RCC 7860 (cell line): ENCODE results near the gene GPC3.
"Not testable (repeated sequence)": the region's sequence is repeated elsewhere in the genome, so short reads cannot be mapped to it uniquely, and the experiment has no call there.

Source experiments
- DNase-seq: peaks from one replicate; pipeline ENCODE4 v3.0.0-alpha.2; 2015; ENCODE audit warnings: low spot score
- FAIRE-seq: peaks from 2 replicates; lab custom pipeline; 2012; peaks lifted over from hg19 to GRCh38; lab: Jason Lieb, UNC

Gene GPC3

GRCh38 chrX:133786382-133786781, 199.0 kb downstream of the GPC3 start:
- FAIRE-seq (no peak), DNase-seq (no peak)

- no peak for FAIRE-seq
These were observed 202.1 kb downstream of the GPC3 start for GRCh38 chrX:133783274-133783673.

DNA sequence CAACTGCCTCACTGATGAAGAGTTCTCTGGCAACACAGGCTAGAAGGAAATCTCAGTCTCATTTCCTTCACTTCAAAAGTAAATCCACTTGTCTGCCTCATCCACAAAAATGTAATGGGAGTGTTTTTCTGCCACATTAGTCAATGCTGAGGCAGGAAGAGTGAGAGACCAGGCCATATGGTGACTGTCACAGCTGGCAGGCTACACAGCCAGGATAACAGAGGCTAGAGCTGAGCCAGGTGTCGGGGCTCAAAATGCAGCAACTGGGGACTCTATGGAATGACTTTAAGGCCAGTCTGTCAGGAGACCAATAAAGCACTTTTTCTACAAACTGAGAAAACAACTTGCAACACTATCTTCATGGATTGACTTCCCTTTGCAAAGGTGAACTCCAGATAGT, 204.2 kb downstream of the GPC3 start:
- DNase-seq (no peak), FAIRE-seq (no peak)

More at GRCh38 chrX:133783274-133783673, 202.1 kb downstream of the GPC3 start:
- DNase-seq = no peak

GRCh38 chrX:133776072-133776471, 209.3 kb downstream of the GPC3 start:
- no peak for FAIRE-seq
- no peak for DNase-seq

GRCh38 chrX:133774807-133775206, 210.6 kb downstream of the GPC3 start:
- FAIRE-seq = no peak
- DNase-seq = no peak

- DNase-seq (no peak), FAIRE-seq (no peak)
These were observed 214.2 kb downstream of the GPC3 start for GRCh38 chrX:133771086-133771646.

GRCh38 chrX:133762976-133763548, 222.3 kb downstream of the GPC3 start:
- DNase-seq, FAIRE-seq: not testable (repeated sequence)

GRCh38 chrX:133754657-133755056, 230.7 kb downstream of the GPC3 start:
- FAIRE-seq (no peak), DNase-seq (no peak)

DNA sequence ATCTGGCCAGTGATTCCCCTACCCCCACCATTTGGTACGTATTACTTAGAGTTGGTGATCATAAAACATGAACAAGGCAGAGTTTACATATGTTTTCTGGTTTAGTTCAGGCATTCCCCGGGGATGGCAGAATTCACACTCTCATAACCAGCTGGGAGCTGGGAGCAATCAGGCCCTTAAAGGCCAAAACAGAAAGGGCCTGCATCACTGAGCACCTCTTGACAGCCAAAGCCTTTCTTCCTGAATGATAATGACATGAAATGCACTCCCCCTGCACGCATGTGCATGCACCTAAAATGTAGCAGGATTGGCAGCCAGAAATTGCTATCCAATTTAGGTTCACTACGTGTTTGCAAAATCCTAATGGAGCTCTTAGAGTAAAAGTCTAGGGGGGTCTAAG, 235.4 kb downstream of the GPC3 start:
- DNase-seq (no peak), FAIRE-seq (no peak)

DNA sequence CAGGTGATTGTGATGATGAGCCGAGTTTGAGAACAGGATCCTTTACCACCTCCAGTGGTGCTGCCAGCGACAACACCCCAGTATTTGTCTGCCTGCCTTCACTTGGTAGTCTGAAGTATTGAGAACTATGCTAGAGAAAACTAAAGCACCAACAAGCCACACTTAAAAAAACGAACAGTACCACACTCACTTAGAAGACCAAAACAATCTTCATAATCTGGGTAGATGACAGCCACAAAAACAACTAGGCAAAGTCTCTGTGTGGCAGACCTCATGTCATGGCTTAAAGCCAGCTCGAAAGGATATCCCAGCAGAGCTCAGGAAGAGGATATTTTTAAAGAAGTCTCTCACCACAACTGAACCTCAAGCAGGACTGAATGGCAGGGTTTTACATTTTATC, 236.0 kb downstream of the GPC3 start:
- DNase-seq (no peak), FAIRE-seq (no peak)

- no peak for FAIRE-seq
- no peak for DNase-seq
These were observed 238.2 kb downstream of the GPC3 start for GRCh38 chrX:133747196-133747595.

DNA sequence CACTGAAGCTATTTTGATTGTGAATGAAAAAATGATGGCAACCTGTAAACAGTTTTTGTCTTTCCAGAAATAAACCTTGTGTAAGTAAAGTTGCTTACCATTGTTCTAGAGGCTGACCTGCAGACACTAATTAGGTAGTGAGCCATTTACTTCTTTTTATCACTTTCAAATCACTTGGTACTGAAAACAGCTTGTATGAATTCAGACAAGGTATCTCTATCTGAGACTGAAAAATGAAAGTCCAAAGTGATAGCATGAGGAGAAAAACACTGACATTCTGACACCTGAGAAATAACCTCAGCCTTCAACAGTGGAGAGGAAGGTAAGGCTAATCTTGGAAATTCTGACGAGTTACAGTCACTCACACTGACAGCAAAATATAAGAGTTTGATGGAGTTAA, 238.8 kb downstream of the GPC3 start:
- no peak for DNase-seq
- no peak for FAIRE-seq

GRCh38 chrX:133745349-133745748, 240.0 kb downstream of the GPC3 start:
- no peak for DNase-seq
- FAIRE-seq = no peak

DNA sequence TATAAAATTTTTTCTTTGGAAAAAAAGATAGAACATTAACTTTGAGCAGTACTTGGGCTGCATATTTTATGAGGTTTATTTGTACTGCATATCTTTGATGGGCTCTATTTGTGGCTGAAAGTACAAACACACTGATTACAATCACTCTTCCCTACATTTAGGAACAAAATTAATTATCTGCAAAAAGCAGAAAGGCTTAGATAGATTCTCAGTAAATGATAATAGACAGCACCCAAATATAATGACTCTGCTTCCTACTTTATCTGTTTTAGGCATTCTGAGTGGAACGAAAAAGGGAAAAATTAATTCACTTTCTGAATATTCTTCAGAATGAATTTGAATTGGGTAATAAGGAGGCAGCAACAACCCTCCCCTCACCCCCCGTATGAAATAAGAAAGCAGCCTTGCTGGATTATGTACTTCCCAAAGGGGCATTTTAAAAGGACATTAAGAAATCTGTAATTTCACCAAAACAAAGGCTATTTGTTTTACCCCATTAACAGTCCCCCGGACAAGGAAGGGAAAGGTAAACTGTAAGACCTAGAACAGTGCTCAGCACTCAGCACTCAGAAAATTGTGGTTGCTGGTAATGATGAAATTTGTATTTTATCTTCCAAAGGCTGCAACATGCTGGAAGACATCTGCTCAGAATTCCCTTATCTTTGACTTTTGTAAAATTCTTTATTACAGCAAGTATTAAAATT, 242.6 kb downstream of the GPC3 start:
- no peak for FAIRE-seq
- DNase-seq = no peak

- DNase-seq (no peak), FAIRE-seq (no peak)
These were observed 244.1 kb downstream of the GPC3 start for GRCh38 chrX:133741303-133741702.

DNA sequence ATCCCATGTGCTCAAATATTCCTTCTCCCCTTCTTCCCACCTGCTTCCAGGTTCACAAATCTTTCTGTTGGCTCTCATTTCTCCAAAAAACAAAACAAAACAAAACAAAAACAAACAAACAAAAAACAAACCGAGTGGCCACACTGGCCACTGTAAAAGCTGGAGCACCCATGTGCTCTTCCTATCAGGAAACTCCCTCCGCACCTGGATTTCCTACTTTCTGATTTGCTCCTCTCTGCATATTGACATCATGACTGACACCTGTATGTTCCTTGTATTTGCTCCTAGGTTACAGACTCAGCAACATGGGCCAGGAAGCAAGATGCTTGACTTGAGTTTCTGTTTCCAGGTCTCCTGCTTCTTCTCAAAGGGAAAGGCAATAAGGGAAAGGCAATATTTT, 258.8 kb downstream of the GPC3 start:
- DNase-seq (no peak), FAIRE-seq (no peak)

DNA sequence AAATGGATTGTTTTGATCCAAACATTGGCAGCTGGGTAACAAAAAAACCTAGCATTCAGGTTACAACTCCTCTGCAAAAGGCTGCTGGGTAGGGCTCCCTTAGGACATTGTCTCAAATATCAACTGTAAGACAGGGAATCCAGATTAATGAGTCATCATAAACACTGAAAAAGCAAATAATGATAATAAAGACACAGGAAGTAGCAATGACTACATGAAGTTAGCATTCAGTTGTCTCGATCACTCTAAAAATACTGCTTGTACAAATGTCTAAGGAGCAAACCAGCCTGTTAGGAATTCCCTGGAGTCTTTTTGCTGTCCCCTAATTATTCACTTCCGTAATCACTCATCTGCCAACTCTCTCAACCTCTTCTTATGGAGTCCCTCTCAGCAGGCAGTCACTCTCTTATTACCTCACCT, 259.2 kb downstream of the GPC3 start:
- DNase-seq (peak; percentile 17), FAIRE-seq (no peak)

DNA sequence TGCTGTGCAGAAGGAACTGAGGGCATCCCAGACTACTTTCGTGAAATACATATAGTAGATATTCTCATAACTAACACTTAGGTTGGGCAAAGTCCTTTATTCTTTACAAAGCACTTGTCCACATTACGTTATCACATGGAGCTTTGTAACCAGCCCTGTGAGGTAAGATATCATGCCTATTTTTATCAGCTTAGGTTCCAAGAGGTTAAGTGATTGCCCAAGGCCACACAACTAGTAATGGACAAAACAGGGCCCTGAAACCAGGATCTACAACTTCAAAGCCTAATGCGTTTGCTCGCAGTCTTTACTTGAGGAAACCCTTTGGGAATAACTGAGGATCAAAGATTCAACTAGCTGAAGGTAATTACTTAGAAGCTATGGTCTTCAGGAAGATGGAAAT, 261.5 kb downstream of the GPC3 start:
- FAIRE-seq (no peak), DNase-seq (no peak)

- FAIRE-seq = no peak
- DNase-seq = no peak
These were observed 262.6 kb downstream of the GPC3 start for GRCh38 chrX:133722756-133723155.

- FAIRE-seq, DNase-seq: not testable (repeated sequence)
These were observed 265.1 kb downstream of the GPC3 start for GRCh38 chrX:133720269-133720668.

DNA sequence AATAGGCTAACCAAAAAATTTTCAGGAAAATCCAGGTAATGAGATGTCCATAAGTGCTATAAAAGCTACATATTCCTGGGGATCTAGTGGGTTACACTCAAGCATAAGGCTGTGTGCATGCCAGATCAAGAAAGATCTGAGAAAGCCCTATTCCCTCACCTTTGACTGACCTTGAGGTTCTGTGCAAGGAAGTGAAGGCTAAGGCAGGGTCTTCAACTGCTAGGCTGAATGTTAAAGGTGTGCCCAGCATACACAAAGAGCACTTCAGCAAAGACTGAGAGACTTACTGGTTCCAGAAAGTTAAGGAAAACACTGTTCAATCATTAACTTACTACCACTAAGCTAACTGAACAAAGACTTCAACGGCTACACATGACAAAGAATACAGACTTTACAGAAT, 269.7 kb downstream of the GPC3 start:
- no peak for FAIRE-seq
- no peak for DNase-seq

DNA sequence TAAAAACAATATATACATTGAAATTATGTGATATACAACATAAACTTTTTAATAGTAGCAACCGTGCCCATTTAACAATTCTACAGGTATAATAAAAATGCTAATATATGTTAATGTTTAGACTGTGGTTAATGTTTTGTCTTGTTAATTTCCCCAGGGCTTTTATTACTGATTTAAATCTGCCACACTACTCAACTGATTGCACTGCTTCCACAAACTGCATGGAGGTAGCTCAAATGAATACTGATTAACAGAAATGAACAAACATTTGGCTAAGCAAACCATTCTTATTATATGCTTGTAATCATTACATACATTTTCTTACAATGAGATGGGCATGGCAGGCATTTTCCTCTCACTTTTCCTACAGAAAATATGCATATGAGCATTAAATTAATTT, 275.9 kb downstream of the GPC3 start:
- no peak for FAIRE-seq
- no peak for DNase-seq
